ENCODE data around the gene INTS15.

DNA sequence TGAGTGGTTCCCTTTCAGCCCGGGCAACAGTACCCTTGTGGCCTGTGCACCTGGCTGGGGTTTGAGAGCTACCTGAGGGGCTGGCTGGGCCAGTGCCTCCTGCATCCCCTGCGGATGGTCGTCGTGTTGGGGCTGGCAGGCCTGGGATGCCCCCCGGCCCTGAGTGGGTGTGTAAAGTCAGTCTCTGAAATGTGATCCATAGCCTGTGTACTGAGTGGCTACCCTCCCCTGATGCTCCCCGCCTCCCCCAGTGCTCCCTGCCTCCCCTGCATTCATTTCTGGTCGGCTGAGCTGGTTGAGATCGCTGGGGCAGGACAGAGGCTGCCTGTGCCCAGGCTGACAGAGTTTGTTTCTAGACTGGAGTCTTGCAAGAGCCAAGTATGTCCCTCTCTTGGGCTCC is 56.6 kb downstream of the INTS15 start:
- TF ChIP-seq EGR1 (IDR thresholded peaks at IDR 0.05) (no peak), CEBPB (IDR thresholded peaks at IDR 0.05) (no peak), NFIC (IDR thresholded peaks at IDR 0.05) (no peak), RAD21 (IDR thresholded peaks at IDR 0.05; ENCODE audit: low read depth) (no peak), TAF1 (IDR thresholded peaks at IDR 0.05; ENCODE audit: low read depth) (no peak), EP300 (IDR thresholded peaks at IDR 0.05; ENCODE audit: borderline replicate concordance) (no peak), YY1 (IDR thresholded peaks at IDR 0.05; ENCODE audit: low read depth) (no peak), FOXM1 (IDR thresholded peaks at IDR 0.05; ENCODE audit: borderline replicate concordance, low read depth) (no peak), CREB1 (IDR thresholded peaks at IDR 0.05; ENCODE audit: low read depth) (no peak), TEAD4 (IDR thresholded peaks at IDR 0.05) (no peak), TCF12 (IDR thresholded peaks at IDR 0.05; ENCODE audit: low read depth) (no peak)
- TF ChIP-seq, protein P1, sequence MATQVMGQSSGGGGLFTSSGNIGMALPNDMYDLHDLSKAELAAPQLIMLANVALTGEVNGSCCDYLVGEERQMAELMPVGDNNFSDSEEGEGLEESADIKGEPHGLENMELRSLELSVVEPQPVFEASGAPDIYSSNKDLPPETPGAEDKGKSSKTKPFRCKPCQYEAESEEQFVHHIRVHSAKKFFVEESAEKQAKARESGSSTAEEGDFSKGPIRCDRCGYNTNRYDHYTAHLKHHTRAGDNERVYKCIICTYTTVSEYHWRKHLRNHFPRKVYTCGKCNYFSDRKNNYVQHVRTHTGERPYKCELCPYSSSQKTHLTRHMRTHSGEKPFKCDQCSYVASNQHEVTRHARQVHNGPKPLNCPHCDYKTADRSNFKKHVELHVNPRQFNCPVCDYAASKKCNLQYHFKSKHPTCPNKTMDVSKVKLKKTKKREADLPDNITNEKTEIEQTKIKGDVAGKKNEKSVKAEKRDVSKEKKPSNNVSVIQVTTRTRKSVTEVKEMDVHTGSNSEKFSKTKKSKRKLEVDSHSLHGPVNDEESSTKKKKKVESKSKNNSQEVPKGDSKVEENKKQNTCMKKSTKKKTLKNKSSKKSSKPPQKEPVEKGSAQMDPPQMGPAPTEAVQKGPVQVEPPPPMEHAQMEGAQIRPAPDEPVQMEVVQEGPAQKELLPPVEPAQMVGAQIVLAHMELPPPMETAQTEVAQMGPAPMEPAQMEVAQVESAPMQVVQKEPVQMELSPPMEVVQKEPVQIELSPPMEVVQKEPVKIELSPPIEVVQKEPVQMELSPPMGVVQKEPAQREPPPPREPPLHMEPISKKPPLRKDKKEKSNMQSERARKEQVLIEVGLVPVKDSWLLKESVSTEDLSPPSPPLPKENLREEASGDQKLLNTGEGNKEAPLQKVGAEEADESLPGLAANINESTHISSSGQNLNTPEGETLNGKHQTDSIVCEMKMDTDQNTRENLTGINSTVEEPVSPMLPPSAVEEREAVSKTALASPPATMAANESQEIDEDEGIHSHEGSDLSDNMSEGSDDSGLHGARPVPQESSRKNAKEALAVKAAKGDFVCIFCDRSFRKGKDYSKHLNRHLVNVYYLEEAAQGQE (IDR thresholded peaks at IDR 0.05; ENCODE audit: low read depth): no peak
- TF ChIP-seq, protein P2, sequence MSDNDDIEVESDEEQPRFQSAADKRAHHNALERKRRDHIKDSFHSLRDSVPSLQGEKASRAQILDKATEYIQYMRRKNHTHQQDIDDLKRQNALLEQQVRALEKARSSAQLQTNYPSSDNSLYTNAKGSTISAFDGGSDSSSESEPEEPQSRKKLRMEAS (IDR thresholded peaks at IDR 0.05): no peak
- TF ChIP-seq, protein P3, sequence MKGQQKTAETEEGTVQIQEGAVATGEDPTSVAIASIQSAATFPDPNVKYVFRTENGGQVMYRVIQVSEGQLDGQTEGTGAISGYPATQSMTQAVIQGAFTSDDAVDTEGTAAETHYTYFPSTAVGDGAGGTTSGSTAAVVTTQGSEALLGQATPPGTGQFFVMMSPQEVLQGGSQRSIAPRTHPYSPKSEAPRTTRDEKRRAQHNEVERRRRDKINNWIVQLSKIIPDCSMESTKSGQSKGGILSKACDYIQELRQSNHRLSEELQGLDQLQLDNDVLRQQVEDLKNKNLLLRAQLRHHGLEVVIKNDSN (IDR thresholded peaks at IDR 0.05): no peak
